GM12878 (cell line): ENCODE measurements around the gene TK2.

Experiments
- BACH1 ChIP-seq: fragments of 450-650 bp; IDR thresholded peaks from 2 replicates; pipeline ENCODE4 v1.6.1; 2017; ENCODE audit warnings: mild to moderate bottlenecking, borderline replicate concordance
- CREM ChIP-seq: IDR thresholded peaks from 2 replicates; pipeline ENCODE4 v1.6.1; 2014; ENCODE audit warnings: antibody characterized with exemption, low read depth
- CTCF ChIP-seq, 3 experiments: IDR thresholded peaks in 2 of 3; conservative IDR thresholded peaks in 1 of 3; 2 replicates each; pipeline ENCODE4 v1.5.1; 2011; ENCODE audit warnings: low read depth in 3 of 3, low read length in 3 of 3, mild to moderate bottlenecking in 3 of 3, control low read depth in 2 of 3, moderate library complexity in 2 of 3, inconsistent platforms in 1 of 3, mixed read lengths in 1 of 3; ENCODE audit not compliant: control insufficient read depth in 2 of 3, insufficient read depth in 1 of 3; ENCODE audit errors: extremely low read depth in 1 of 3
- TF ChIP-seq, protein P1 (sequence below): fragments of 450-650 bp; formaldehyde crosslinking; IDR thresholded peaks from 2 replicates; pipeline ENCODE4 v1.5.0; 2022; ENCODE audit warnings: mild to moderate bottlenecking, missing genetic modification characterization
- TF ChIP-seq, protein P2 (sequence below): IDR thresholded peaks from 2 replicates; pipeline ENCODE4 v1.6.1; 2011; ENCODE audit warnings: borderline replicate concordance, low read depth, mild to moderate bottlenecking, moderate library complexity, low read length; ENCODE audit not compliant: insufficient read depth, poor library complexity, severe bottlenecking

GRCh38 chr16:66510298-66510697, 39.6 kb downstream of the TK2 start:
- TF ChIP-seq BACH1 (no peak), CREM (no peak), CTCF (IDR thresholded peaks at IDR 0.05 in 2 of 3, conservative IDR thresholded peaks at IDR 0.05 in 1 of 3; ENCODE audit: control insufficient read depth in 2 of 3, extremely low read depth in 1 of 3, insufficient read depth in 1 of 3, low read depth in 3 of 3, low read length in 3 of 3) (no peak)
- TF ChIP-seq, protein P1, sequence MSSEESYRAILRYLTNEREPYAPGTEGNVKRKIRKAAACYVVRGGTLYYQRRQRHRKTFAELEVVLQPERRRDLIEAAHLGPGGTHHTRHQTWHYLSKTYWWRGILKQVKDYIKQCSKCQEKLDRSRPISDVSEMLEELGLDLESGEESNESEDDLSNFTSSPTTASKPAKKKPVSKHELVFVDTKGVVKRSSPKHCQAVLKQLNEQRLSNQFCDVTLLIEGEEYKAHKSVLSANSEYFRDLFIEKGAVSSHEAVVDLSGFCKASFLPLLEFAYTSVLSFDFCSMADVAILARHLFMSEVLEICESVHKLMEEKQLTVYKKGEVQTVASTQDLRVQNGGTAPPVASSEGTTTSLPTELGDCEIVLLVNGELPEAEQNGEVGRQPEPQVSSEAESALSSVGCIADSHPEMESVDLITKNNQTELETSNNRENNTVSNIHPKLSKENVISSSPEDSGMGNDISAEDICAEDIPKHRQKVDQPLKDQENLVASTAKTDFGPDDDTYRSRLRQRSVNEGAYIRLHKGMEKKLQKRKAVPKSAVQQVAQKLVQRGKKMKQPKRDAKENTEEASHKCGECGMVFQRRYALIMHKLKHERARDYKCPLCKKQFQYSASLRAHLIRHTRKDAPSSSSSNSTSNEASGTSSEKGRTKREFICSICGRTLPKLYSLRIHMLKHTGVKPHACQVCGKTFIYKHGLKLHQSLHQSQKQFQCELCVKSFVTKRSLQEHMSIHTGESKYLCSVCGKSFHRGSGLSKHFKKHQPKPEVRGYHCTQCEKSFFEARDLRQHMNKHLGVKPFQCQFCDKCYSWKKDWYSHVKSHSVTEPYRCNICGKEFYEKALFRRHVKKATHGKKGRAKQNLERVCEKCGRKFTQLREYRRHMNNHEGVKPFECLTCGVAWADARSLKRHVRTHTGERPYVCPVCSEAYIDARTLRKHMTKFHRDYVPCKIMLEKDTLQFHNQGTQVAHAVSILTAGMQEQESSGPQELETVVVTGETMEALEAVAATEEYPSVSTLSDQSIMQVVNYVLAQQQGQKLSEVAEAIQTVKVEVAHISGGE, result no peak
- TF ChIP-seq, protein P2, sequence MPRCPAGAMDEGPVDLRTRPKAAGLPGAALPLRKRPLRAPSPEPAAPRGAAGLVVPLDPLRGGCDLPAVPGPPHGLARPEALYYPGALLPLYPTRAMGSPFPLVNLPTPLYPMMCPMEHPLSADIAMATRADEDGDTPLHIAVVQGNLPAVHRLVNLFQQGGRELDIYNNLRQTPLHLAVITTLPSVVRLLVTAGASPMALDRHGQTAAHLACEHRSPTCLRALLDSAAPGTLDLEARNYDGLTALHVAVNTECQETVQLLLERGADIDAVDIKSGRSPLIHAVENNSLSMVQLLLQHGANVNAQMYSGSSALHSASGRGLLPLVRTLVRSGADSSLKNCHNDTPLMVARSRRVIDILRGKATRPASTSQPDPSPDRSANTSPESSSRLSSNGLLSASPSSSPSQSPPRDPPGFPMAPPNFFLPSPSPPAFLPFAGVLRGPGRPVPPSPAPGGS, result no peak
